Loucy (cell line): ENCODE results near the gene CLIP1.

ENCODE experiments used
- CTCF ChIP-seq: fragments of 200-600 bp; sonication (generic); conservative IDR thresholded peaks from 2 replicates; pipeline ENCODE4 v1.5.1; 2014; ENCODE audit warnings: mild to moderate bottlenecking, antibody characterized with exemption, low read length
- EZH2phosphoT487 ChIP-seq: fragments of 200-600 bp; IDR thresholded peaks from 2 replicates; pipeline ENCODE4 v1.6.1; 2018; ENCODE audit warnings: antibody characterized with exemption, mild to moderate bottlenecking, moderate library complexity, borderline replicate concordance

GRCh38 chr12:122393817-122394216 lies 28.7 kb downstream of the CLIP1 start:
- TF ChIP-seq CTCF: no peak
- TF ChIP-seq EZH2phosphoT487: no peak
